IMR-90 (cell line): Measurements from ENCODE around the gene MED13. TPM values are rescaled to one million over a fixed set of nuclear protein-coding genes. Genes with fewer than 3 reads are reported as not detected.
A peak's percentile ranks its signal among the peaks of the same experiment; 100 is the strongest.

ENCODE experiments used
- ATAC-seq: fragments of 200-7000 bp; cut with Tn5 transposase; 2 replicates; pipeline ENCODE4 v1.9.1; 2020; ENCODE audit warnings: low read depth, mild to moderate bottlenecking, moderate library complexity
- BruUV-seq: library from RNA; stranded (reverse); fragments of 400-500 nt; replicated peaks from 2 replicates; lab custom pipeline; 2021; lab: Mats Ljungman, UMichigan
- CTCF ChIA-PET: fragments of 300-600 bp; formaldehyde crosslinking; extraction: SDS; loops from one replicate; lab custom pipeline; 2021; ENCODE audit warnings: antibody characterized with exemption; lab: Yijun Ruan, JAX
- POLR2A ChIA-PET: fragments of 300-600 bp; sonication (Branson Sonifier 250); formaldehyde crosslinking; loops from one replicate; lab custom pipeline; 2022; ENCODE audit warnings: antibody characterized with exemption; ENCODE audit not compliant: unreplicated experiment; lab: Charles Lee
- DNase-seq: peaks from one replicate; pipeline ENCODE4 v3.0.0; 2013
- H2AFZ ChIP-seq: replicated peaks from 2 replicates; pipeline ENCODE3; 2013; ENCODE audit warnings: low read length, mild to moderate bottlenecking; ENCODE audit not compliant: poor library complexity
- H2AK5ac ChIP-seq: 2 replicates; pipeline ENCODE4 v1.6.1; 2013; ENCODE audit warnings: low read depth, low read length, inconsistent platforms
- H2AK9ac ChIP-seq: replicated peaks from 2 replicates; pipeline ENCODE3; 2013; ENCODE audit warnings: mild to moderate bottlenecking, low read depth, low read length, moderate library complexity; ENCODE audit not compliant: poor library complexity
- H2BK120ac ChIP-seq: 2 replicates; pipeline ENCODE4 v1.6.1; 2013; ENCODE audit warnings: low read depth, low read length, inconsistent platforms
- H2BK15ac ChIP-seq: 3 replicates; pipeline ENCODE4 v1.6.1; 2013; ENCODE audit warnings: low read depth, low read length, inconsistent platforms
- H2BK20ac ChIP-seq: 2 replicates; pipeline ENCODE4 v1.6.1; 2013; ENCODE audit warnings: low read depth, mild to moderate bottlenecking, inconsistent platforms, low read length, moderate library complexity
- H2BK5ac ChIP-seq: 2 replicates; pipeline ENCODE4 v1.6.1; 2013; ENCODE audit warnings: mild to moderate bottlenecking, low read depth, low read length, inconsistent platforms; ENCODE audit not compliant: poor library complexity, severe bottlenecking
- H3K14ac ChIP-seq: replicated peaks from 2 replicates; pipeline ENCODE4 v1.6.1; 2013; ENCODE audit warnings: low read depth, low read length, inconsistent platforms
- H3K18ac ChIP-seq: 2 replicates; pipeline ENCODE4 v1.6.1; 2013; ENCODE audit warnings: low read depth, low read length, control low read depth
- H3K23ac ChIP-seq: 2 replicates; pipeline ENCODE4 v1.6.1; 2013; ENCODE audit warnings: low read depth, low read length, inconsistent platforms
- H3K27ac ChIP-seq: 2 replicates; pipeline ENCODE4 v1.5.1; 2013; ENCODE audit warnings: mild to moderate bottlenecking, control low read depth, low read length; ENCODE audit not compliant: insufficient read depth
- H3K27me3 ChIP-seq: 2 replicates; pipeline ENCODE4 v1.6.1; 2013; ENCODE audit warnings: low read length; ENCODE audit not compliant: control insufficient read depth, insufficient read depth
- H3K36me3 ChIP-seq: 2 replicates; pipeline ENCODE4 v1.6.1; 2013; ENCODE audit warnings: low read length, mixed read lengths; ENCODE audit not compliant: control insufficient read depth, insufficient read depth
- H3K4ac ChIP-seq: 2 replicates; pipeline ENCODE4 v1.6.1; 2013; ENCODE audit warnings: low read depth, low read length, inconsistent platforms
- H3K4me1 ChIP-seq: 2 replicates; pipeline ENCODE4 v1.6.1; 2013; ENCODE audit warnings: low read length, mixed read lengths; ENCODE audit not compliant: control insufficient read depth, insufficient read depth
- H3K4me2 ChIP-seq: 2 replicates; pipeline ENCODE4 v1.6.1; 2013; ENCODE audit warnings: low read depth, mild to moderate bottlenecking, control low read depth, low read length, moderate library complexity
- H3K4me3 ChIP-seq: 2 replicates; pipeline ENCODE4 v1.5.1; 2013; ENCODE audit warnings: low read depth, mild to moderate bottlenecking, control low read depth, low read length, moderate library complexity; ENCODE audit not compliant: insufficient read depth
- H3K56ac ChIP-seq: 2 replicates; pipeline ENCODE4 v1.6.1; 2013; ENCODE audit warnings: low read length, inconsistent platforms; ENCODE audit not compliant: insufficient read depth; ENCODE audit errors: extremely low read depth
- H3K79me1 ChIP-seq, 2 experiments: 2 replicates each; pipeline ENCODE4 v1.6.1; 2013; ENCODE audit warnings: low read length in 2 of 2, inconsistent platforms in 1 of 2, low read depth in 1 of 2
- H3K9ac ChIP-seq: 2 replicates; pipeline ENCODE4 v1.6.1; 2013; ENCODE audit warnings: low read depth, low read length, control low read depth
- H3K9me1 ChIP-seq: 2 replicates; pipeline ENCODE4 v1.6.1; 2013; ENCODE audit warnings: low read length, inconsistent platforms; ENCODE audit not compliant: insufficient read depth
- H3K9me3 ChIP-seq: 2 replicates; pipeline ENCODE4 v1.6.1; 2013; ENCODE audit warnings: low read length; ENCODE audit not compliant: control insufficient read depth, insufficient read depth
- H4K20me1 ChIP-seq: 2 replicates; pipeline ENCODE4 v1.6.1; 2013; ENCODE audit warnings: low read length, inconsistent platforms; ENCODE audit not compliant: insufficient read depth
- H4K5ac ChIP-seq: 2 replicates; pipeline ENCODE4 v1.6.1; 2013; ENCODE audit warnings: mild to moderate bottlenecking, low read depth, low read length, control low read depth
- H4K8ac ChIP-seq, 2 experiments: 2 replicates each; pipeline ENCODE4 v1.6.1; 2013; ENCODE audit warnings: low read depth in 2 of 2, low read length in 2 of 2, control low read depth in 1 of 2, inconsistent platforms in 1 of 2
- H4K91ac ChIP-seq: 2 replicates; pipeline ENCODE4 v1.6.1; 2013; ENCODE audit warnings: low read depth, low read length, inconsistent platforms; ENCODE audit not compliant: insufficient read depth
- BHLHE40 ChIP-seq: fragments of 150-350 bp; IDR thresholded peaks from 2 replicates; pipeline ENCODE4 v1.6.1; 2016; ENCODE audit warnings: mild to moderate bottlenecking, low read depth, low read length
- CEBPB ChIP-seq: IDR thresholded peaks from 2 replicates; pipeline ENCODE4 v1.6.1; 2012; ENCODE audit warnings: low read depth, low read length, improper control_type of control experiment
- CTCF ChIP-seq: conservative IDR thresholded peaks from 2 replicates; pipeline ENCODE4 v1.5.1; 2012; ENCODE audit warnings: mild to moderate bottlenecking, low read depth, low read length, improper control_type of control experiment
- MAZ ChIP-seq: IDR thresholded peaks from 2 replicates; pipeline ENCODE4 v1.6.1; 2012; ENCODE audit warnings: low read depth, mild to moderate bottlenecking, low read length, improper control_type of control experiment, moderate library complexity, borderline replicate concordance
- MXI1 ChIP-seq: IDR thresholded peaks from 2 replicates; pipeline ENCODE4 v1.6.1; 2012; ENCODE audit warnings: low read depth, mild to moderate bottlenecking, low read length, moderate library complexity, borderline replicate concordance
- RAD21 ChIP-seq: IDR thresholded peaks from 2 replicates; pipeline ENCODE4 v1.6.1; 2012; ENCODE audit warnings: low read length, improper control_type of control experiment
- RCOR1 ChIP-seq: IDR thresholded peaks from 2 replicates; pipeline ENCODE4 v1.6.1; 2012; ENCODE audit warnings: mild to moderate bottlenecking, low read length, improper control_type of control experiment; ENCODE audit not compliant: insufficient replicate concordance
- WGBS, 2 experiments: methylation state at CpG; one replicate each; pipeline versions ENCODE4 v1.1.5 to v1.1.7; 2013; ENCODE audit warnings: missing lambda C conversion rate in 2 of 2; ENCODE audit not compliant: insufficient read length in 1 of 2; ENCODE audit errors: extremely low coverage in 2 of 2; 5-methylcytosine and 5-hydroxymethylcytosine counted together
- dilution Hi-C: fragments of 300-500 bp; cut with HindIII; formaldehyde crosslinking; loops from one replicate; pipeline ENCODE4 v1.14.3; 2018; ENCODE audit warnings: low sequenced_read_pairs; ENCODE audit not compliant: unreplicated experiment
- in situ Hi-C: fragments of 300-500 bp; cut with MboI; formaldehyde crosslinking; loops from 3 replicates; pipeline ENCODE4 v1.14.3; 2019; ENCODE audit warnings: low sequenced_read_pairs, inconsistent platforms, mixed read lengths
- intact Hi-C: fragments of 100-400 bp; cut with micrococcal nuclease; formaldehyde crosslinking; loops from 2 replicates; pipeline ENCODE4 v1.10.0; 2022
- polyA plus RNA-seq, 3 experiments: library from polyadenylated mRNA; depleted of rRNA; stranded (reverse); fragments of >200 nt; gene quantifications; 2 replicates each; pipeline ENCODE4 v1.2.3, GENCODE V29; 2012; ENCODE audit warnings: low replicate concordance in 1 of 3
- total RNA-seq: library from RNA; depleted of rRNA; stranded (reverse); fragments of >200 nt; gene quantifications from 2 replicates; pipeline ENCODE4 v1.2.3, GENCODE V29; 2012
- TF ChIP-seq, protein P1 (sequence below): fragments of 150-350 bp; IDR thresholded peaks from 2 replicates; pipeline ENCODE4 v1.6.1; 2017; ENCODE audit warnings: mild to moderate bottlenecking, antibody characterized with exemption, low read length, low read depth
- TF ChIP-seq, protein P2 (sequence below): fragments of 150-350 bp; IDR thresholded peaks from 2 replicates; pipeline ENCODE4 v1.6.1; 2016; ENCODE audit warnings: low read depth, mild to moderate bottlenecking, low read length, moderate library complexity, borderline replicate concordance

Gene MED13
- total and polyA plus RNA-seq, 2 of the 4 experiments (the other 2 are of a cell fraction): 9.7 to 67.2 TPM

- peak; percentile 62 for DNase-seq
- dilution Hi-C loops: no loop called here
Measured at GRCh38 chr17:62085511-62086408, 20.7 kb upstream of the MED13 start.

More at GRCh38 chr17:62085511-62086408, 20.7 kb upstream of the MED13 start:
- no peak overlapping the region for H3K9ac ChIP-seq
- no peak overlapping the region for H3K56ac ChIP-seq
- H2AK5ac ChIP-seq: no peak overlapping the region
- no peak overlapping the region for H3K23ac ChIP-seq
- no peak overlapping the region for H2AK9ac ChIP-seq
- H3K27me3 ChIP-seq: peaks cover 4% of the 10 kb centered on the region
- H2BK15ac ChIP-seq: no peak overlapping the region
- H4K20me1 ChIP-seq: no peaks in the 10 kb centered on the region
- no peak overlapping the region for H2AFZ ChIP-seq
- no peaks in the 10 kb centered on the region for H3K9me1 ChIP-seq
- no TSS peak for BruUV-seq
- no peak overlapping the region for H3K4ac ChIP-seq
- H3K27ac ChIP-seq: no peak overlapping the region
- H3K36me3 ChIP-seq: no peaks in the 10 kb centered on the region
- no peaks in the 10 kb centered on the region for H3K9me3 ChIP-seq
- no peak overlapping the region for H4K8ac ChIP-seq
- H3K14ac ChIP-seq: no peak overlapping the region
- TF ChIP-seq, protein P1, sequence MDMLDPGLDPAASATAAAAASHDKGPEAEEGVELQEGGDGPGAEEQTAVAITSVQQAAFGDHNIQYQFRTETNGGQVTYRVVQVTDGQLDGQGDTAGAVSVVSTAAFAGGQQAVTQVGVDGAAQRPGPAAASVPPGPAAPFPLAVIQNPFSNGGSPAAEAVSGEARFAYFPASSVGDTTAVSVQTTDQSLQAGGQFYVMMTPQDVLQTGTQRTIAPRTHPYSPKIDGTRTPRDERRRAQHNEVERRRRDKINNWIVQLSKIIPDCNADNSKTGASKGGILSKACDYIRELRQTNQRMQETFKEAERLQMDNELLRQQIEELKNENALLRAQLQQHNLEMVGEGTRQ: no peak
- TF ChIP-seq MXI1 (no peak), MAZ (no peak), BHLHE40 (no peak), CEBPB (no peak), RCOR1 (no peak), CTCF (no peak), RAD21 (no peak)
- TF ChIP-seq, protein P2, sequence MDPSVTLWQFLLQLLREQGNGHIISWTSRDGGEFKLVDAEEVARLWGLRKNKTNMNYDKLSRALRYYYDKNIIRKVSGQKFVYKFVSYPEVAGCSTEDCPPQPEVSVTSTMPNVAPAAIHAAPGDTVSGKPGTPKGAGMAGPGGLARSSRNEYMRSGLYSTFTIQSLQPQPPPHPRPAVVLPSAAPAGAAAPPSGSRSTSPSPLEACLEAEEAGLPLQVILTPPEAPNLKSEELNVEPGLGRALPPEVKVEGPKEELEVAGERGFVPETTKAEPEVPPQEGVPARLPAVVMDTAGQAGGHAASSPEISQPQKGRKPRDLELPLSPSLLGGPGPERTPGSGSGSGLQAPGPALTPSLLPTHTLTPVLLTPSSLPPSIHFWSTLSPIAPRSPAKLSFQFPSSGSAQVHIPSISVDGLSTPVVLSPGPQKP: no peak
- in situ Hi-C loops: no loop called here
- intact Hi-C loops: no loop called here
- no peaks in the 10 kb centered on the region for H3K4me1 ChIP-seq
- no peak overlapping the region for H4K5ac ChIP-seq
- no peak overlapping the region for H3K18ac ChIP-seq
- H3K4me2 ChIP-seq: no peak overlapping the region
- H2BK5ac ChIP-seq: no peak overlapping the region
- CTCF ChIA-PET: interaction anchor here (1.4 kb wide), 1 partner anchor 20 kb away, joined by 4 read pairs; no protein-coding TSS in a partner anchor
- 60% methylated on average over 1 of the region's 7 CpGs; no CpG with 5 or more reads in 1 of the 2 experiments for WGBS, 2 experiments
- no peaks in the 10 kb centered on the region for H3K79me1 ChIP-seq
- peak; percentile 44 for ATAC-seq
- H2BK20ac ChIP-seq: no peak overlapping the region
- no peak overlapping the region for H4K91ac ChIP-seq
- H2BK120ac ChIP-seq: no peak overlapping the region
- POLR2A ChIA-PET: interaction anchor here (0.6 kb wide), 1 partner anchor 19 kb away, joined by 6 read pairs; no protein-coding TSS in a partner anchor
- H3K4me3 ChIP-seq: no peak overlapping the region
